SK-N-SH (cell line): Measurements from ENCODE around the gene ZNF438. TPM values are rescaled to one million over a fixed set of nuclear protein-coding genes. Genes with fewer than 3 reads are reported as not detected.

Experiments used
- CTCF ChIA-PET: fragments of 300-600, 350-600 bp; formaldehyde crosslinking; extraction: SDS; loops from one replicate; lab custom pipeline; 2021; lab: Yijun Ruan, JAX
- POLR2A ChIA-PET: fragments of 350-600 bp; sonication (Branson Sonifier 250); formaldehyde crosslinking; extraction: SDS; loops from one replicate; lab custom pipeline; 2020; ENCODE audit warnings: antibody characterized with exemption, inconsistent platforms; lab: Yijun Ruan, JAX
- DNase-seq: peaks from one replicate; pipeline ENCODE4 v3.0.0; 2012
- H2AFZ ChIP-seq: fragments of 200-600 bp; sonication (generic); 2 replicates; pipeline ENCODE4 v1.8.1; 2016; ENCODE audit warnings: antibody characterized with exemption, mild to moderate bottlenecking, low read depth
- H3F3A ChIP-seq: fragments of 200-600 bp; sonication (generic); replicated peaks from 2 replicates; pipeline ENCODE3; 2016; ENCODE audit warnings: antibody characterized with exemption, mild to moderate bottlenecking; ENCODE audit not compliant: insufficient read depth
- H3K27ac ChIP-seq, 2 experiments: fragments of 200-500 bp in 1 of 2; fragments of 200-600 bp in 1 of 2; sonication (Bioruptor generic) in 1 of 2; sonication (generic), shearing (Covaris generic) in 1 of 2; 2 replicates each; pipeline versions ENCODE4 v1.5.1 to v1.6.1; 2014 to 2016; ENCODE audit warnings: low read depth in 2 of 2, inconsistent platforms in 1 of 2, low read length in 1 of 2, mild to moderate bottlenecking in 1 of 2, mixed read lengths in 1 of 2
- H3K27me3 ChIP-seq: fragments of 200-600 bp; sonication (generic), shearing (Covaris generic); 2 replicates; pipeline ENCODE4 v1.6.1; 2016; ENCODE audit warnings: mixed run types; ENCODE audit not compliant: insufficient read depth
- H3K36me3 ChIP-seq, 2 experiments: fragments of 200-500 bp in 1 of 2; fragments of 200-600 bp in 1 of 2; sonication (Bioruptor generic) in 1 of 2; sonication (generic) in 1 of 2; replicated peaks in 1 of 2; 2 replicates each; pipeline versions ENCODE3 to v1.5.1; 2014 to 2016; ENCODE audit warnings: low read length in 1 of 2, mild to moderate bottlenecking in 1 of 2; ENCODE audit not compliant: insufficient read depth in 2 of 2, control insufficient read depth in 1 of 2
- H3K4me1 ChIP-seq, 2 experiments: fragments of 200-500 bp in 1 of 2; fragments of 200-600 bp in 1 of 2; sonication (Bioruptor generic) in 1 of 2; sonication (generic), shearing (Covaris generic) in 1 of 2; 2 replicates each; pipeline versions ENCODE4 v1.5.1 to v1.6.1; 2014 to 2016; ENCODE audit warnings: low read depth in 1 of 2, low read length in 1 of 2, mixed run types in 1 of 2; ENCODE audit not compliant: insufficient read depth in 2 of 2, control insufficient read depth in 1 of 2
- H3K4me2 ChIP-seq: fragments of 200-600 bp; sonication (generic), shearing (Covaris generic); 2 replicates; pipeline ENCODE4 v1.6.1; 2017; ENCODE audit warnings: mixed run types
- H3K4me3 ChIP-seq, 2 experiments: fragments of 200-500 bp in 1 of 2; fragments of 200-600 bp in 1 of 2; sonication (Bioruptor generic) in 1 of 2; sonication (generic), shearing (Covaris generic) in 1 of 2; 2 replicates each; pipeline versions ENCODE4 v1.5.1 to v1.8.1; 2014 to 2016; ENCODE audit warnings: low read depth in 2 of 2, inconsistent platforms in 1 of 2, low read length in 1 of 2, mild to moderate bottlenecking in 1 of 2, mixed read lengths in 1 of 2, moderate library complexity in 1 of 2
- H3K79me2 ChIP-seq: fragments of 200-600 bp; sonication (generic); 2 replicates; pipeline ENCODE4 v1.8.1; 2017; ENCODE audit warnings: mild to moderate bottlenecking; ENCODE audit not compliant: insufficient read depth
- H3K9ac ChIP-seq: fragments of 200-600 bp; sonication (generic); 2 replicates; pipeline ENCODE4 v1.6.1; 2017; ENCODE audit warnings: mixed run types
- H3K9me2 ChIP-seq: fragments of 200-600 bp; sonication (generic); 2 replicates; pipeline ENCODE4 v1.6.1; 2017; ENCODE audit warnings: mixed run types
- H3K9me3 ChIP-seq: fragments of 200-600 bp; sonication (generic); 2 replicates; pipeline ENCODE4 v1.6.1; 2017; ENCODE audit warnings: mixed run types, mild to moderate bottlenecking, moderate library complexity
- H4K20me1 ChIP-seq: fragments of 200-600 bp; sonication (generic); 2 replicates; pipeline ENCODE4 v1.6.1; 2017; ENCODE audit warnings: mild to moderate bottlenecking, mixed run types; ENCODE audit not compliant: insufficient read depth
- ELF1 ChIP-seq: IDR thresholded peaks from 2 replicates; pipeline ENCODE4 v1.4.0; 2012
- EP300 ChIP-seq, 2 experiments: IDR thresholded peaks; 2 replicates each; pipeline versions ENCODE4 v1.4.0 to v1.6.1; 2012; ENCODE audit warnings: borderline replicate concordance in 1 of 2, low read depth in 1 of 2, low read length in 1 of 2
- FOSL2 ChIP-seq: IDR thresholded peaks from 2 replicates; pipeline ENCODE4 v1.4.0; 2012; ENCODE audit warnings: low read depth, mild to moderate bottlenecking, moderate library complexity, borderline replicate concordance
- GABPA ChIP-seq: IDR thresholded peaks from 2 replicates; pipeline ENCODE4 v1.4.0; 2012; ENCODE audit warnings: low read depth, mild to moderate bottlenecking
- GATA2 ChIP-seq: sonication (generic); formaldehyde crosslinking; IDR thresholded peaks from 2 replicates; pipeline ENCODE4 v1.5.0; 2020; ENCODE audit warnings: mild to moderate bottlenecking, missing genetic modification reagents
- NFIC ChIP-seq: IDR thresholded peaks from 2 replicates; pipeline ENCODE4 v1.4.0; 2012; ENCODE audit warnings: borderline replicate concordance
- NRF1 ChIP-seq: IDR thresholded peaks from 2 replicates; pipeline ENCODE4 v1.6.1; 2012; ENCODE audit warnings: low read depth, mild to moderate bottlenecking, low read length
- RCOR1 ChIP-seq: fragments of 150-350 bp; IDR thresholded peaks from 2 replicates; pipeline ENCODE4 v1.6.1; 2017; ENCODE audit warnings: antibody characterized with exemption, low read length
- SIN3A ChIP-seq: IDR thresholded peaks from 2 replicates; pipeline ENCODE4 v1.6.1; 2012; ENCODE audit warnings: low read depth, mild to moderate bottlenecking, low read length, moderate library complexity, borderline replicate concordance
- SMC3 ChIP-seq: IDR thresholded peaks from 2 replicates; pipeline ENCODE4 v1.6.1; 2012; ENCODE audit warnings: low read depth, low read length, improper control_type of control experiment
- WGBS: methylation state at CpG from one replicate; pipeline ENCODE4 v1.1.6; 2017; ENCODE audit warnings: low lambda C conversion rate; 5-methylcytosine and 5-hydroxymethylcytosine counted together
- polyA plus RNA-seq, 3 experiments: library from polyadenylated mRNA; depleted of rRNA; stranded (reverse); fragments of >200 nt; gene quantifications; 2 replicates each; pipeline ENCODE4 v1.2.3, GENCODE V29; 2012
- TF ChIP-seq, protein P1 (sequence below): IDR thresholded peaks from 2 replicates; pipeline ENCODE4 v1.4.0; 2012; ENCODE audit warnings: low read depth, borderline replicate concordance
- TF ChIP-seq, protein P2 (sequence below): IDR thresholded peaks from 2 replicates; pipeline ENCODE4 v1.4.0; 2012; ENCODE audit warnings: low read depth, borderline replicate concordance
- TF ChIP-seq, protein P3 (sequence below): IDR thresholded peaks from 2 replicates; pipeline ENCODE4 v1.4.0; 2012; ENCODE audit warnings: low read depth
- TF ChIP-seq, protein P4 (sequence below): IDR thresholded peaks from 2 replicates; pipeline ENCODE4; 2012
- TF ChIP-seq, protein P5 (sequence below): IDR thresholded peaks from 2 replicates; pipeline ENCODE4 v1.6.1; 2012; ENCODE audit warnings: mild to moderate bottlenecking, low read depth, low read length, moderate library complexity
- TF ChIP-seq, protein P6 (sequence below): fragments of 150-350 bp; IDR thresholded peaks from 2 replicates; pipeline ENCODE4 v1.6.1; 2016; ENCODE audit warnings: mild to moderate bottlenecking, low read depth, low read length

Gene ZNF438
- polyA plus RNA-seq, 1 of the 3 experiments (the other 2 are of a cell fraction): 2.1 TPM

DNA sequence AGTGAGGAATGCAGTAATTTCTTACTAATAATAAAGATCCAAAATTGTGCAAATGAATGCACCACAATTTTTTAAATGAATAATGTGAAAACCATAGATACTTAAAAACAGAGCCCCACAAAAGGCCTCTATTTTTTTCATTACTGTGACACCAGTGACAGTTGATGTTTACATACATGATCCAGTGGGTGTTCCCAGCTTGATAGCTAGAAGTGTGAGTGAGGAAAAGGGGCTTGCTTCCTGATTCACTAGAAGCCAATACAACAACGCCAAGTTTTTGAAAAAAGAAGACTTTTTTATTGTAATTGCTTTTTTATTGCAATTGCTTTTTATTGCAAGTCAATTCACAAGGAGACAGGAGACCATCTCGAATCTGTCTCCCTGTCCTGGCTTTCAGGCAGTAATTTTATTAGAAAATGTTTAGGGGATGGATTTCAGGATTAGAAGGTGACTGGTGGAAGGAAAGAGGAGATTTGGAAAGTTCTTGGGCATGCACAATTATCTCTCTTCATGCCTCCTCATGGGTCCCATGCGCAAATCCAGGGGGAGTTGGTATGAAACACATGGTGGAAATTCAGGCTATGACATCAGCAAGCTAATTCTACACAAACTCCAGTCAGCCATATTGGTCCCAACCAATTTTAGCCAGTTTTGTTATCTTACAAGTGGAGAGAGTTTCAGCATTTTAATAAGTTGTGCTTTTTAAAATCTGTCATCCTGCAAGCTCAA lies 44.4 kb upstream of the ZNF438 start:
- Histone ChIP-seq H3K9me2 (no peaks in the 10 kb centered on the region), H3K4me1 (0 out of 4 replicates have a peak, but pooled peaks cover 0 to 9% of the 10 kb centered on the region in 2 experiments), H2AFZ (no peak overlapping the region), H3K27ac (no peak overlapping the region), H3K79me2 (no peaks in the 10 kb centered on the region), H4K20me1 (no peaks in the 10 kb centered on the region), H3K4me2 (no peak overlapping the region), H3K9ac (no peak overlapping the region), H3F3A (no peaks in the 10 kb centered on the region), H3K36me3 (no peaks in the 10 kb centered on the region), H3K27me3 (no peaks in the 10 kb centered on the region)
- CTCF ChIA-PET: interaction anchor here (1.5 kb wide), 1 partner anchor 11 kb away, joined by 3 read pairs; no protein-coding TSS in a partner anchor
- WGBS: 81% methylated on average over 3 of the region's 3 CpGs
- DNase-seq: no peak
- POLR2A ChIA-PET: no interaction called here
- TF ChIP-seq NRF1 (no peak), SIN3A (no peak), EP300 (IDR thresholded peaks at IDR 0.05; ENCODE audit: borderline replicate concordance in 1 of 2, low read depth in 1 of 2, low read length in 1 of 2) (no peak)
- TF ChIP-seq, protein P1, sequence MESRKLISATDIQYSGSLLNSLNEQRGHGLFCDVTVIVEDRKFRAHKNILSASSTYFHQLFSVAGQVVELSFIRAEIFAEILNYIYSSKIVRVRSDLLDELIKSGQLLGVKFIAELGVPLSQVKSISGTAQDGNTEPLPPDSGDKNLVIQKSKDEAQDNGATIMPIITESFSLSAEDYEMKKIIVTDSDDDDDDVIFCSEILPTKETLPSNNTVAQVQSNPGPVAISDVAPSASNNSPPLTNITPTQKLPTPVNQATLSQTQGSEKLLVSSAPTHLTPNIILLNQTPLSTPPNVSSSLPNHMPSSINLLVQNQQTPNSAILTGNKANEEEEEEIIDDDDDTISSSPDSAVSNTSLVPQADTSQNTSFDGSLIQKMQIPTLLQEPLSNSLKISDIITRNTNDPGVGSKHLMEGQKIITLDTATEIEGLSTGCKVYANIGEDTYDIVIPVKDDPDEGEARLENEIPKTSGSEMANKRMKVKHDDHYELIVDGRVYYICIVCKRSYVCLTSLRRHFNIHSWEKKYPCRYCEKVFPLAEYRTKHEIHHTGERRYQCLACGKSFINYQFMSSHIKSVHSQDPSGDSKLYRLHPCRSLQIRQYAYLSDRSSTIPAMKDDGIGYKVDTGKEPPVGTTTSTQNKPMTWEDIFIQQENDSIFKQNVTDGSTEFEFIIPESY: no peak
- TF ChIP-seq, protein P2, sequence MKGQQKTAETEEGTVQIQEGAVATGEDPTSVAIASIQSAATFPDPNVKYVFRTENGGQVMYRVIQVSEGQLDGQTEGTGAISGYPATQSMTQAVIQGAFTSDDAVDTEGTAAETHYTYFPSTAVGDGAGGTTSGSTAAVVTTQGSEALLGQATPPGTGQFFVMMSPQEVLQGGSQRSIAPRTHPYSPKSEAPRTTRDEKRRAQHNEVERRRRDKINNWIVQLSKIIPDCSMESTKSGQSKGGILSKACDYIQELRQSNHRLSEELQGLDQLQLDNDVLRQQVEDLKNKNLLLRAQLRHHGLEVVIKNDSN: no peak
- TF ChIP-seq, protein P3, sequence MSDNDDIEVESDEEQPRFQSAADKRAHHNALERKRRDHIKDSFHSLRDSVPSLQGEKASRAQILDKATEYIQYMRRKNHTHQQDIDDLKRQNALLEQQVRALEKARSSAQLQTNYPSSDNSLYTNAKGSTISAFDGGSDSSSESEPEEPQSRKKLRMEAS: no peak
- TF ChIP-seq, all 33 proteins: peak for 0
- no peaks in the 10 kb centered on the region for H3K9me3 ChIP-seq
- H3K4me3 ChIP-seq: no peak overlapping the region

DNA sequence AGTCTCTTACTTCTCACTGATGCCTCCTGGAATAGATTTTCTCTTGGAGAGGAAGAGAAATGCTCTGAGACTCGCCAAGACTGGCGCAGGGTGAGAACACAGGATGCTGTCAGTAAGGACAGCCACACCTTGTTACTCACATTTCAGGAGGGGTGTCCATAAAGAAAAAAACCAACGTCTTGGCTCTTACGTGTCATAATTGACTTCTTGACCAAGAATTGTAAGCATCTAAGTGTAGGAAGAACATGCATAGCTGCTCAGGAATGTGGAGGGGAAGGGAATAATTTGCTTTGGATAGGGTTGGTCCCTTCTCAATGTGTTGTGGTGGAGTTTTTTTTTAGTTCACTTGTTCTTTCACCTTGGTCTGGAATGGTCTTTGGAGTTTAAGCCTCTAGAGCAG lies 43.8 kb upstream of the ZNF438 start:
- Histone ChIP-seq H4K20me1 (no peaks in the 10 kb centered on the region), H3F3A (no peaks in the 10 kb centered on the region), H3K9me2 (no peaks in the 10 kb centered on the region), H3K4me3 (no peak overlapping the region), H3K9ac (no peak overlapping the region), H3K9me3 (no peaks in the 10 kb centered on the region), H3K79me2 (no peaks in the 10 kb centered on the region), H3K27me3 (no peaks in the 10 kb centered on the region), H2AFZ (no peak overlapping the region), H3K4me2 (no peak overlapping the region), H3K36me3 (no peaks in the 10 kb centered on the region), H3K27ac (no peak overlapping the region), H3K4me1 (0 out of 4 replicates have a peak, but pooled peaks cover 0 to 9% of the 10 kb centered on the region in 2 experiments)
- DNase-seq: no peak
- TF ChIP-seq ELF1: no peak
- no peak for TF ChIP-seq NFIC
- no peak for TF ChIP-seq EP300 (IDR thresholded peaks at IDR 0.05; ENCODE audit: borderline replicate concordance in 1 of 2, low read depth in 1 of 2, low read length in 1 of 2)
- TF ChIP-seq, protein P3: no peak
- TF ChIP-seq, protein P4, sequence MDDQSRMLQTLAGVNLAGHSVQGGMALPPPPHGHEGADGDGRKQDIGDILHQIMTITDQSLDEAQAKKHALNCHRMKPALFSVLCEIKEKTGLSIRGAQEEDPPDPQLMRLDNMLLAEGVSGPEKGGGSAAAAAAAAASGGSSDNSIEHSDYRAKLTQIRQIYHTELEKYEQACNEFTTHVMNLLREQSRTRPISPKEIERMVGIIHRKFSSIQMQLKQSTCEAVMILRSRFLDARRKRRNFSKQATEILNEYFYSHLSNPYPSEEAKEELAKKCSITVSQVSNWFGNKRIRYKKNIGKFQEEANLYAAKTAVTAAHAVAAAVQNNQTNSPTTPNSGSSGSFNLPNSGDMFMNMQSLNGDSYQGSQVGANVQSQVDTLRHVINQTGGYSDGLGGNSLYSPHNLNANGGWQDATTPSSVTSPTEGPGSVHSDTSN: no peak
- TF ChIP-seq GABPA: no peak
- no peak for TF ChIP-seq GATA2 (CRISPR knock-in tag)
- TF ChIP-seq, protein P5, sequence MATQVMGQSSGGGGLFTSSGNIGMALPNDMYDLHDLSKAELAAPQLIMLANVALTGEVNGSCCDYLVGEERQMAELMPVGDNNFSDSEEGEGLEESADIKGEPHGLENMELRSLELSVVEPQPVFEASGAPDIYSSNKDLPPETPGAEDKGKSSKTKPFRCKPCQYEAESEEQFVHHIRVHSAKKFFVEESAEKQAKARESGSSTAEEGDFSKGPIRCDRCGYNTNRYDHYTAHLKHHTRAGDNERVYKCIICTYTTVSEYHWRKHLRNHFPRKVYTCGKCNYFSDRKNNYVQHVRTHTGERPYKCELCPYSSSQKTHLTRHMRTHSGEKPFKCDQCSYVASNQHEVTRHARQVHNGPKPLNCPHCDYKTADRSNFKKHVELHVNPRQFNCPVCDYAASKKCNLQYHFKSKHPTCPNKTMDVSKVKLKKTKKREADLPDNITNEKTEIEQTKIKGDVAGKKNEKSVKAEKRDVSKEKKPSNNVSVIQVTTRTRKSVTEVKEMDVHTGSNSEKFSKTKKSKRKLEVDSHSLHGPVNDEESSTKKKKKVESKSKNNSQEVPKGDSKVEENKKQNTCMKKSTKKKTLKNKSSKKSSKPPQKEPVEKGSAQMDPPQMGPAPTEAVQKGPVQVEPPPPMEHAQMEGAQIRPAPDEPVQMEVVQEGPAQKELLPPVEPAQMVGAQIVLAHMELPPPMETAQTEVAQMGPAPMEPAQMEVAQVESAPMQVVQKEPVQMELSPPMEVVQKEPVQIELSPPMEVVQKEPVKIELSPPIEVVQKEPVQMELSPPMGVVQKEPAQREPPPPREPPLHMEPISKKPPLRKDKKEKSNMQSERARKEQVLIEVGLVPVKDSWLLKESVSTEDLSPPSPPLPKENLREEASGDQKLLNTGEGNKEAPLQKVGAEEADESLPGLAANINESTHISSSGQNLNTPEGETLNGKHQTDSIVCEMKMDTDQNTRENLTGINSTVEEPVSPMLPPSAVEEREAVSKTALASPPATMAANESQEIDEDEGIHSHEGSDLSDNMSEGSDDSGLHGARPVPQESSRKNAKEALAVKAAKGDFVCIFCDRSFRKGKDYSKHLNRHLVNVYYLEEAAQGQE: no peak
- TF ChIP-seq FOSL2: no peak; the same call in 1 of the 2 replicates
- no peak for TF ChIP-seq RCOR1
- TF ChIP-seq SMC3: no peak
- TF ChIP-seq, protein P6, sequence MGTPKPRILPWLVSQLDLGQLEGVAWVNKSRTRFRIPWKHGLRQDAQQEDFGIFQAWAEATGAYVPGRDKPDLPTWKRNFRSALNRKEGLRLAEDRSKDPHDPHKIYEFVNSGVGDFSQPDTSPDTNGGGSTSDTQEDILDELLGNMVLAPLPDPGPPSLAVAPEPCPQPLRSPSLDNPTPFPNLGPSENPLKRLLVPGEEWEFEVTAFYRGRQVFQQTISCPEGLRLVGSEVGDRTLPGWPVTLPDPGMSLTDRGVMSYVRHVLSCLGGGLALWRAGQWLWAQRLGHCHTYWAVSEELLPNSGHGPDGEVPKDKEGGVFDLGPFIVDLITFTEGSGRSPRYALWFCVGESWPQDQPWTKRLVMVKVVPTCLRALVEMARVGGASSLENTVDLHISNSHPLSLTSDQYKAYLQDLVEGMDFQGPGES: no peak
- WGBS: 43% methylated on average over 4 of the region's 4 CpGs
- ChIA-PET CTCF (interaction anchor here (1.5 kb wide), 1 partner anchor 11 kb away, joined by 3 read pairs; no protein-coding TSS in a partner anchor), POLR2A (no interaction called here)
